H1 (cell line): ENCODE measurements around the gene C1GALT1. TPM values are rescaled to one million over a fixed set of nuclear protein-coding genes. Genes with fewer than 3 reads are reported as not detected.

Source experiments
- CTCF ChIA-PET: fragments of 300-600 bp; sonication (Branson Sonifier 250); formaldehyde crosslinking; loops from one replicate; lab custom pipeline; 2021; ENCODE audit not compliant: partially characterized antibody; lab: Charles Lee
- POLR2A ChIA-PET: fragments of 300-600 bp; sonication (Branson Sonifier 250); formaldehyde crosslinking; loops from one replicate; lab custom pipeline; 2021; ENCODE audit warnings: inconsistent platforms; ENCODE audit not compliant: partially characterized antibody; lab: Charles Lee
- DNase-seq, 2 experiments: peaks; one replicate each; pipeline versions ENCODE4 v3.0.0 to v3.0.0-alpha.2; 2010 to 2022; ENCODE audit warnings: low spot score in 2 of 2, low read depth in 1 of 2, mixed read lengths in 1 of 2
- FAIRE-seq: peaks from 2 replicates; lab custom pipeline; 2011; peaks lifted over from hg19 to GRCh38; lab: Jason Lieb, UNC
- H2AFZ ChIP-seq: 2 replicates; pipeline ENCODE4 v1.8.1; 2012; ENCODE audit warnings: low read length, inconsistent platforms
- H2AK5ac ChIP-seq: 2 replicates; pipeline ENCODE4 v1.6.1; 2013; ENCODE audit warnings: low read depth, low read length
- H2BK120ac ChIP-seq: replicated peaks from 2 replicates; pipeline ENCODE3; 2013; ENCODE audit warnings: low read depth, low read length, inconsistent platforms
- H2BK12ac ChIP-seq: 2 replicates; pipeline ENCODE4 v1.6.1; 2013; ENCODE audit warnings: low read depth, low read length
- H2BK15ac ChIP-seq: 2 replicates; pipeline ENCODE4 v1.6.1; 2013; ENCODE audit warnings: low read length
- H2BK20ac ChIP-seq: 2 replicates; pipeline ENCODE4 v1.6.1; 2013; ENCODE audit warnings: low read length
- H2BK5ac ChIP-seq: 2 replicates; pipeline ENCODE4 v1.6.1; 2013; ENCODE audit warnings: low read depth, low read length
- H3K14ac ChIP-seq: 2 replicates; pipeline ENCODE4 v1.6.1; 2013; ENCODE audit warnings: inconsistent platforms; ENCODE audit not compliant: insufficient read length
- H3K18ac ChIP-seq: 2 replicates; pipeline ENCODE4 v1.6.1; 2013; ENCODE audit warnings: low read length; ENCODE audit errors: extremely low read depth
- H3K23ac ChIP-seq: 2 replicates; pipeline ENCODE4 v1.6.1; 2013; ENCODE audit warnings: inconsistent platforms; ENCODE audit not compliant: insufficient read length
- H3K23me2 ChIP-seq: 2 replicates; pipeline ENCODE4 v1.6.1; 2013; ENCODE audit warnings: low read depth, low read length
- H3K27ac ChIP-seq: 2 replicates; pipeline ENCODE4 v1.6.1; 2011; ENCODE audit warnings: low read depth, low read length, inconsistent platforms
- H3K27me3 ChIP-seq, 4 experiments: replicated peaks in 1 of 4; 1 replicate in 1 of 4; 2 replicates in 3 of 4; pipeline versions ENCODE4 v1.6.1 to v1.8.1; 2011 to 2013; ENCODE audit warnings: low read length in 3 of 4, mild to moderate bottlenecking in 3 of 4, inconsistent platforms in 2 of 4, mixed read lengths in 2 of 4, moderate library complexity in 1 of 4; ENCODE audit not compliant: control insufficient read depth in 3 of 4, insufficient read depth in 3 of 4; ENCODE audit errors: extremely low read depth in 1 of 4
- H3K36me3 ChIP-seq, 4 experiments: 2 replicates each; pipeline versions ENCODE4 v1.6.1 to v1.8.1; 2011 to 2013; ENCODE audit warnings: mild to moderate bottlenecking in 4 of 4, low read length in 3 of 4, moderate library complexity in 2 of 4, control low read depth in 1 of 4, inconsistent platforms in 1 of 4; ENCODE audit not compliant: insufficient read depth in 4 of 4, control insufficient read depth in 2 of 4
- H3K4ac ChIP-seq: replicated peaks from 2 replicates; pipeline ENCODE3; 2013; ENCODE audit warnings: low read length, low read depth, mixed read lengths, inconsistent platforms; ENCODE audit not compliant: insufficient read length
- H3K4me1 ChIP-seq, 4 experiments: replicated peaks in 1 of 4; 1 replicate in 1 of 4; 2 replicates in 3 of 4; pipeline versions ENCODE4 v1.6.1 to v1.8.1; 2011 to 2013; ENCODE audit warnings: low read length in 3 of 4, inconsistent platforms in 2 of 4, mixed read lengths in 1 of 4; ENCODE audit not compliant: insufficient read depth in 4 of 4, control insufficient read depth in 3 of 4
- H3K4me2 ChIP-seq, 2 experiments: 2 replicates each; pipeline versions ENCODE4 v1.6.1 to v1.8.1; 2011 to 2013; ENCODE audit warnings: low read depth in 2 of 2, low read length in 2 of 2, control low read depth in 1 of 2, inconsistent platforms in 1 of 2, mild to moderate bottlenecking in 1 of 2; ENCODE audit not compliant: insufficient read depth in 1 of 2
- H3K4me3 ChIP-seq, 4 experiments: fragments of 200-600, 300-600 bp in 1 of 4; sonication (generic), shearing (Covaris generic), sonication (Bioruptor Twin) in 1 of 4; 2 replicates each; pipeline versions ENCODE4 v1.5.1 to v1.8.1; 2011 to 2016; ENCODE audit warnings: low read length in 4 of 4, low read depth in 3 of 4, control low read depth in 2 of 4, inconsistent platforms in 2 of 4, mild to moderate bottlenecking in 2 of 4, mixed read lengths in 1 of 4, moderate library complexity in 1 of 4; ENCODE audit not compliant: insufficient read depth in 2 of 4; ENCODE audit errors: extremely low read depth in 1 of 4
- H3K56ac ChIP-seq: replicated peaks from 2 replicates; pipeline ENCODE3; 2013; ENCODE audit warnings: low read depth, mild to moderate bottlenecking, mixed read lengths, low read length, inconsistent platforms; ENCODE audit not compliant: insufficient read length
- H3K79me1 ChIP-seq: 2 replicates; pipeline ENCODE4 v1.6.1; 2013; ENCODE audit warnings: low read depth, low read length, control low read depth
- H3K79me2 ChIP-seq, 2 experiments: 2 replicates each; pipeline versions ENCODE4 v1.6.1 to v1.8.1; 2012 to 2013; ENCODE audit warnings: low read length in 2 of 2, mild to moderate bottlenecking in 2 of 2, inconsistent platforms in 1 of 2; ENCODE audit not compliant: insufficient read depth in 2 of 2, control insufficient read depth in 1 of 2
- H3K9ac ChIP-seq, 4 experiments: replicated peaks in 1 of 4; 1 replicate in 1 of 4; 2 replicates in 3 of 4; pipeline versions ENCODE4 v1.6.1 to v1.8.1; 2011 to 2013; ENCODE audit warnings: low read depth in 3 of 4, low read length in 3 of 4, control low read depth in 2 of 4, mild to moderate bottlenecking in 2 of 4, moderate library complexity in 2 of 4, inconsistent platforms in 1 of 4; ENCODE audit errors: extremely low read depth in 1 of 4
- H3K9me3 ChIP-seq, 2 experiments: 2 replicates each; pipeline versions ENCODE4 v1.6.1 to v1.8.1; 2012 to 2013; ENCODE audit warnings: mild to moderate bottlenecking in 2 of 2, moderate library complexity in 2 of 2, control low read depth in 1 of 2, inconsistent platforms in 1 of 2, low read depth in 1 of 2, low read length in 1 of 2, mixed read lengths in 1 of 2; ENCODE audit not compliant: insufficient read depth in 2 of 2
- H4K20me1 ChIP-seq, 2 experiments: replicated peaks in 1 of 2; 2 replicates each; pipeline versions ENCODE3 to v1.8.1; 2011 to 2013; ENCODE audit warnings: inconsistent platforms in 2 of 2, low read length in 2 of 2, mild to moderate bottlenecking in 1 of 2; ENCODE audit not compliant: insufficient read depth in 2 of 2, control insufficient read depth in 1 of 2
- H4K5ac ChIP-seq: 2 replicates; pipeline ENCODE4 v1.6.1; 2013; ENCODE audit warnings: low read length, low read depth, mixed read lengths, inconsistent platforms; ENCODE audit not compliant: insufficient read length
- H4K8ac ChIP-seq: 2 replicates; pipeline ENCODE4 v1.8.0; 2013; ENCODE audit warnings: mild to moderate bottlenecking, moderate library complexity, low read length, inconsistent platforms; ENCODE audit not compliant: insufficient read depth; ENCODE audit errors: extremely low read depth
- H4K91ac ChIP-seq: replicated peaks from 2 replicates; pipeline ENCODE3; 2013; ENCODE audit warnings: low read length, mixed read lengths, inconsistent platforms; ENCODE audit not compliant: insufficient read length
- BRCA1 ChIP-seq: IDR thresholded peaks from 2 replicates; pipeline ENCODE4 v1.6.1; 2012; ENCODE audit warnings: low read depth, low read length, improper control_type of control experiment
- CHD1 ChIP-seq: IDR thresholded peaks from 2 replicates; pipeline ENCODE4 v1.6.1; 2012; ENCODE audit warnings: low read depth, low read length, improper control_type of control experiment
- POLR2A ChIP-seq, 2 experiments: IDR thresholded peaks; 1 replicate in 1 of 2; 2 replicates in 1 of 2; pipeline ENCODE4 v1.6.1; 2011; ENCODE audit warnings: low read depth in 2 of 2, low read length in 2 of 2, mild to moderate bottlenecking in 2 of 2; ENCODE audit errors: control extremely low read depth in 1 of 2
- RBBP5 ChIP-seq: IDR thresholded peaks from 2 replicates; pipeline ENCODE4 v1.7.1; 2012; ENCODE audit warnings: low read depth, mild to moderate bottlenecking, inconsistent platforms, low read length, moderate library complexity, borderline replicate concordance
- SIN3A ChIP-seq, 2 experiments: IDR thresholded peaks in 1 of 2; conservative IDR thresholded peaks in 1 of 2; 2 replicates each; pipeline ENCODE4 v1.6.1; 2011 to 2012; ENCODE audit warnings: low read length in 2 of 2, improper control_type of control experiment in 1 of 2, low read depth in 1 of 2, mild to moderate bottlenecking in 1 of 2
- TAF7 ChIP-seq: optimal IDR thresholded peaks from 2 replicates; pipeline ENCODE3; 2011; ENCODE audit warnings: low read depth, mild to moderate bottlenecking, inconsistent platforms, low read length, moderate library complexity, borderline replicate concordance
- WGBS, 2 experiments: shearing (Covaris generic) in 1 of 2; methylation state at CpG; one replicate each; pipeline versions ENCODE4 v1.1.6 to v1.1.7; 2013 to 2015; ENCODE audit warnings: low lambda C conversion rate in 2 of 2, mixed read lengths in 2 of 2, inconsistent platforms in 1 of 2, low coverage in 1 of 2, missing lambda C conversion rate in 1 of 2; ENCODE audit not compliant: insufficient replicate concordance in 2 of 2, insufficient coverage in 1 of 2, insufficient read length in 1 of 2; ENCODE audit errors: extremely low coverage in 1 of 2, missing lambda C conversion rate in 1 of 2; 5-methylcytosine and 5-hydroxymethylcytosine counted together
- polyA plus RNA-seq, 7 experiments: library from polyadenylated mRNA; depleted of rRNA in 3 of 7; stranded (reverse) in 5 of 7; unstranded in 2 of 7; fragments of >200 nt in 5 of 7; fragments of 200-250 nt in 2 of 7; gene quantifications; 1 replicate in 5 of 7; 2 replicates in 1 of 7; 4 replicates in 1 of 7; pipeline versions ENCODE4 v1.2.1 to v1.2.3, GENCODE V29; 2011 to 2013; ENCODE audit warnings: missing spikeins in 2 of 7, mixed read lengths in 2 of 7
- total RNA-seq: library from RNA; stranded (reverse); fragmentation: NEBNext Ultra II Directional; extraction: Animal tissue kit (Norgen Biotek cat#: 25700); gene quantifications from 2 replicates; pipeline ENCODE4 v1.2.1, GENCODE V29; 2021
- TF ChIP-seq, protein P1 (sequence below): IDR thresholded peaks from 2 replicates; pipeline ENCODE4 v1.6.1; 2011; ENCODE audit warnings: low read depth, mild to moderate bottlenecking, low read length; ENCODE audit not compliant: insufficient read depth
- TF ChIP-seq, protein P2 (sequence below): IDR thresholded peaks from 2 replicates; pipeline ENCODE4 v1.6.1; 2012; ENCODE audit warnings: inconsistent platforms

Gene C1GALT1
- total and polyA plus RNA-seq, 2 of the 8 experiments (the other 6 are each of a cell fraction or from before 2014, with no cell fraction given), result 18.7 to 94.2 TPM

DNA sequence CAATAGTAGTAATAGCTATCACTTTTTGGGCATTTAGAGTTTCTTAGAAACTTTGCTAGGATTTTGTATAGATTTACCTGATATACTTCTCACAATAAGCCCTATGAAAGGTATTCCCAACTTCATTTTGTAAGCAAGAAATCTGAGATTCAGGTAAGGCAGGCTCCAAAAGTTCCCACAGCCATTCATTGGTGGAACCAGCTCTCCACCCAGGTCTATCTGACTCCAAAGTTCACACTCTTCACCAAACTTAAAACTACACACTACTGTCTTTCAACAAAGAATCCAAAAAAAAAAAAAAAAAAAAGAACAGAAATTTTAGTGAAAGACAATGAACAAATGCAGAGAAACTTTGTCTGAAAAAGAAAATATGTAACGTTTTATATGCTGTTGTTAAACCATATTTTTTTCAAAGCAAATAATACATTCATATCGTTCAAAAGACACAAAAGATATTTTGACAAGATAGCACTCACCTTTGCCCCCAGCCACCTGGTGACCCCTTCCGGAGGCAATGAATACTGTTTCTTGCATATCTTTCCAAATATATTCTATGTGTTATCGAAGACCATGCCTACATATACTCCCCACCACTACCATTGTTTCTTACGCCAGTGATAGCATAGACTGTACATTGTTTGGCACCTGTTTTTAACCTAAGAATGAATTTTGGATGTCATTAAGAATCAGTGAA is 108.2 kb downstream of the C1GALT1 start:
- ChIA-PET CTCF (no interaction called here), POLR2A (interaction anchor here (0.7 kb wide), 1 partner anchor 45 kb away, joined by 3 read pairs; no protein-coding TSS in a partner anchor)
- Histone ChIP-seq H3K56ac (no peak overlapping the region), H3K18ac (no peak overlapping the region), H3K23me2 (no peaks in the 10 kb centered on the region), H2BK5ac (no peak overlapping the region), H4K20me1 (no peaks in the 10 kb centered on the region), H3K4me1 (no peaks in the 10 kb centered on the region), H3K36me3 (no peaks in the 10 kb centered on the region), H3K27ac (no peak overlapping the region), H3K9me3 (no peaks in the 10 kb centered on the region), H3K4me2 (no peak overlapping the region), H3K9ac (no peak overlapping the region), H4K5ac (no peak overlapping the region), H4K91ac (no peak overlapping the region), H4K8ac (no peak overlapping the region), H2BK12ac (no peak overlapping the region), H3K79me1 (no peaks in the 10 kb centered on the region), H2BK120ac (no peak overlapping the region), H2AK5ac (no peak overlapping the region), H3K14ac (no peak overlapping the region), H2BK20ac (no peak overlapping the region), H2AFZ (no peak overlapping the region), H3K27me3 (no peaks in the 10 kb centered on the region), H3K23ac (no peak overlapping the region), H3K79me2 (no peaks in the 10 kb centered on the region), H3K4me3 (no peak overlapping the region), H3K4ac (no peak overlapping the region), H2BK15ac (no peak overlapping the region)
- FAIRE-seq (no peak), DNase-seq (no peak)
- WGBS, 2 experiments, result 66% methylated on average over 5 of the region's 5 CpGs; no CpG with 5 or more reads in 1 of the 2 experiments
- TF ChIP-seq, protein P1, sequence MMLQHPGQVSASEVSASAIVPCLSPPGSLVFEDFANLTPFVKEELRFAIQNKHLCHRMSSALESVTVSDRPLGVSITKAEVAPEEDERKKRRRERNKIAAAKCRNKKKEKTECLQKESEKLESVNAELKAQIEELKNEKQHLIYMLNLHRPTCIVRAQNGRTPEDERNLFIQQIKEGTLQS, result no peak
- TF ChIP-seq RBBP5 (no peak), TAF7 (no peak), POLR2A (IDR thresholded peaks at IDR 0.05; ENCODE audit: control extremely low read depth in 1 of 2, low read depth in 2 of 2, low read length in 2 of 2) (no peak), CHD1 (no peak), SIN3A (conservative IDR thresholded peaks at IDR 0.05 in 1 of 2, IDR thresholded peaks at IDR 0.05 in 1 of 2; ENCODE audit: low read depth in 1 of 2, low read length in 2 of 2) (no peak), BRCA1 (no peak)
- TF ChIP-seq, protein P2, sequence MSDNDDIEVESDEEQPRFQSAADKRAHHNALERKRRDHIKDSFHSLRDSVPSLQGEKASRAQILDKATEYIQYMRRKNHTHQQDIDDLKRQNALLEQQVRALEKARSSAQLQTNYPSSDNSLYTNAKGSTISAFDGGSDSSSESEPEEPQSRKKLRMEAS, result no peak
